Stimulated activated CD8-positive, alpha-beta memory T cell treated with anti-CD3 and anti-CD28 coated beads, Interleukin-4, amount 100 ng/mL, for 1 hour (primary cell): Measurements from ENCODE around the gene PSMG2.
"Not testable (repeated sequence)": the region's sequence is repeated elsewhere in the genome, so short reads cannot be mapped to it uniquely, and the experiment has no call there.

ENCODE experiments used
- DNase-seq, 2 donors: peaks; one replicate each; pipeline ENCODE4 v3.0.0-alpha.2; 2020; ENCODE audit warnings: low read depth in 2 of 2, low spot score in 1 of 2

The PSMG2 gene

GRCh38 chr18:12758566-12758965 is 55.7 kb downstream of the PSMG2 start:
- DNase-seq: not testable (repeated sequence)

GRCh38 chr18:12765126-12765525 is 62.3 kb downstream of the PSMG2 start:
- no peak for DNase-seq

- DNase-seq: no peak
These were observed 62.7 kb downstream of the PSMG2 start for GRCh38 chr18:12765586-12765985.

GRCh38 chr18:12766986-12767433 is 64.2 kb downstream of the PSMG2 start:
- DNase-seq: no peak

- DNase-seq: no peak
These were observed 64.8 kb downstream of the PSMG2 start for GRCh38 chr18:12767580-12768155.

- no peak for DNase-seq
These were observed 65.8 kb downstream of the PSMG2 start for GRCh38 chr18:12768625-12769024.

- no peak for DNase-seq
These were observed 66.3 kb downstream of the PSMG2 start for GRCh38 chr18:12769136-12769535.

GRCh38 chr18:12769644-12770440 is 67.0 kb downstream of the PSMG2 start:
- DNase-seq: no peak

GRCh38 chr18:12770469-12771219 is 67.8 kb downstream of the PSMG2 start:
- no peak for DNase-seq

- DNase-seq: no peak
These were observed 69.3 kb downstream of the PSMG2 start for GRCh38 chr18:12772111-12772510.

- no peak for DNase-seq
These were observed 70.5 kb downstream of the PSMG2 start for GRCh38 chr18:12773369-12773768.

GRCh38 chr18:12774982-12775381 is 72.1 kb downstream of the PSMG2 start:
- DNase-seq: no peak
